Stomach (tissue), 9 donors: ENCODE data around the gene BRWD1. TPM values are rescaled to one million over a fixed set of nuclear protein-coding genes. Genes with fewer than 3 reads are reported as not detected.

Experiments
- DNase-seq, 2 donors: peaks; one replicate each; pipeline versions ENCODE4 v3.0.0 to v3.0.0-alpha.2; 2013 to 2019
- H3K27ac ChIP-seq, 5 donors: fragments of 200-600 bp in 4 of 5; sonication (generic) in 4 of 5; one replicate each; pipeline ENCODE4 v1.5.1; 2013 to 2019; ENCODE audit warnings: mild to moderate bottlenecking in 1 of 5, moderate library complexity in 1 of 5
- H3K27me3 ChIP-seq, 3 donors: fragments of 200-600 bp; sonication (generic); one replicate each; pipeline ENCODE4 v1.5.1; 2017 to 2019; ENCODE audit warnings: mixed run types in 1 of 3
- H3K36me3 ChIP-seq, 4 donors: fragments of 200-600 bp; sonication (generic); 1 replicate in 3 of 4; 2 replicates in 1 of 4; pipeline ENCODE4 v1.5.1; 2016 to 2019
- H3K4me1 ChIP-seq, 4 donors: fragments of 200-600 bp; sonication (generic); one replicate each; pipeline ENCODE4 v1.5.1; 2016 to 2019
- H3K4me3 ChIP-seq, 4 donors: fragments of 200-600 bp; sonication (generic) in 3 of 4; one replicate each; pipeline ENCODE4 v1.5.1; 2016 to 2019; ENCODE audit warnings: mild to moderate bottlenecking in 1 of 4
- H3K9me3 ChIP-seq, 4 donors: fragments of 200-600 bp; sonication (generic); one replicate each; pipeline ENCODE4 v1.5.1; 2016 to 2019
- CTCF ChIP-seq, 7 experiments: fragments of 450-650 bp in 4 of 7; fragments of 200-600 bp in 3 of 7; sonication (generic) in 3 of 7; IDR thresholded peaks; one replicate each; pipeline ENCODE4 v1.5.1; 2016 to 2019; ENCODE audit warnings: antibody characterized with exemption in 7 of 7, control low read depth in 2 of 7, mild to moderate bottlenecking in 1 of 7
- EP300 ChIP-seq: sonication (generic); formaldehyde crosslinking; IDR thresholded peaks from one replicate; pipeline ENCODE4 v1.6.1; 2017; ENCODE audit warnings: antibody characterized with exemption
- POLR2A ChIP-seq, 4 donors: fragments of 450-650 bp; IDR thresholded peaks; one replicate each; pipeline ENCODE4 v1.6.1; 2016; ENCODE audit warnings: antibody characterized with exemption in 4 of 4, control low read depth in 2 of 4, mild to moderate bottlenecking in 1 of 4, moderate library complexity in 1 of 4
- POLR2AphosphoS5 ChIP-seq, 3 donors: sonication (generic); formaldehyde crosslinking; IDR thresholded peaks; one replicate each; pipeline ENCODE4 v1.6.1; 2016; ENCODE audit warnings: antibody characterized with exemption in 3 of 3
- WGBS, 5 donors: extraction: QIAGEN DNeasy Blood & Tissue Kit in 3 of 5; methylation state at CpG; one replicate each; pipeline versions ENCODE4 v1.1.5 to v1.1.7; 2013 to 2018; 5-methylcytosine and 5-hydroxymethylcytosine counted together
- intact Hi-C: fragments of 100-400 bp; cut with DNase I; formaldehyde crosslinking; loops from one replicate; pipeline ENCODE4 v1.15.1; 2023; ENCODE audit warnings: low total_unique reads
- polyA plus RNA-seq, 3 donors: library from polyadenylated mRNA; stranded (reverse); fragments of 200-250 nt; gene quantifications; one replicate each; pipeline ENCODE4 v1.2.3, GENCODE V29; 2013
- total RNA-seq, 5 donors: library from RNA; depleted of rRNA; stranded (reverse); fragments of >200 nt; gene quantifications; one replicate each; pipeline versions ENCODE4 v1.1.0 to v1.2.3, GENCODE V29; 2014 to 2016
- donor health status: healthy with polysubstance abuse.
- donor health status: Bipolar disorder and iron deficiency.
- donor health status: healthy.

BRWD1 gene
- total and polyA plus RNA-seq, 8 donors, result 5.9 to 216 (median 56.9) TPM

DNA sequence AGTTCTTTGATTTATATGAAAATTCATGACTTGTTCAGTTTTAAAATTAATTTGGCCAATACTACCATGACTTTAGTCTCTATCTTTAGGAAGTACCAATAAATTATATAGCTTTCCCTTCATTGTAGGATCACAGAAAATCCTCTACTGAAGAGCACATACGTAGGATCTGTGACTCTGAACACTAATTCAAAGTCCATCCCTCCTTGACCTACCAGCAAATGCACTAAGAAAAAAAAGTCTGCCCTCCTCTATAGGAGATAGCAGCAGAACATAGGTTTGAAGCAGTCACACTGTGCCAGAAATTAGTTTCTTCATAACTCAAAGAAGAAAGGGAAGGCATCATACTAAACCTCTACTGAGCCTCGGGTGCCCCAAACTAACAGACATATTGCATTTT lies 16.5 kb downstream of the BRWD1 start:
- H3K36me3 ChIP-seq, result peaks cover 33 to 92% (median 88%) of the 10 kb centered on the region in 4 donors
- H3K4me1 ChIP-seq, result peaks cover 0 to 14% (median 6%) of the 10 kb centered on the region in 4 donors
- H3K4me3 ChIP-seq, result no peak overlapping the region
- no peaks in the 10 kb centered on the region for H3K27me3 ChIP-seq
- intact Hi-C loops, result no loop called here
- DNase-seq, result no peak
- no peak for TF ChIP-seq CTCF (IDR thresholded peaks at IDR 0.05)
- TF ChIP-seq POLR2AphosphoS5 (IDR thresholded peaks at IDR 0.05), result no peak
- no peak for TF ChIP-seq POLR2A (IDR thresholded peaks at IDR 0.05)
- TF ChIP-seq EP300, result no peak
- H3K27ac ChIP-seq, result no peak overlapping the region
- H3K9me3 ChIP-seq, result peaks cover 0 to 10% (median 1%) of the 10 kb centered on the region in 4 donors
- WGBS, 5 donors, result 78 to 88% (median 83%) methylated on average over 2 of the region's 2 CpGs

DNA sequence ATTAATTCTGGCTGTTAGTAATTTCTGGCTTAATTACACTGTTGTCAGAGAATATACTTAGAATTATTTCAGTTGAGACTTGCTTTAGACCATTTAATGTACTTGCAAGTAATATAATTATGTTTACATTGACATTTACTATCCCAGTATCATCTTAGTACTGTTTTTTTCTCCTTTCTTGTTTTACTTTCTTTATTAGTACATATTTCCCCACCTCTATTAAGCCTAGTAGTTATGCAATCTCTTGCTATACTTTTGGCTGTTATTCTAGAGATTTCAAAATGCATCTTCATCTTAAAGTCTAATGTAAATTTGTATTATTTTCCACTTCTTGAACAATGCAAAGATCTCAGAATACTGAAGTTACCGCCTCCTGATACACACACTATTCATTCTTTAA lies 24.4 kb downstream of the BRWD1 start:
- no peaks in the 10 kb centered on the region for H3K27me3 ChIP-seq
- no peaks in the 10 kb centered on the region for H3K4me1 ChIP-seq
- intact Hi-C loops, result no loop called here
- WGBS, 5 donors, result 95 to 100% (median 98%) methylated on average over 1 of the region's 1 CpG
- H3K27ac ChIP-seq, result no peak overlapping the region
- H3K36me3 ChIP-seq, result peaks cover 36 to 98% (median 93%) of the 10 kb centered on the region in 4 donors
- no peak overlapping the region for H3K4me3 ChIP-seq
- DNase-seq, result no peak
- no peak for TF ChIP-seq POLR2A (IDR thresholded peaks at IDR 0.05)
- TF ChIP-seq POLR2AphosphoS5 (IDR thresholded peaks at IDR 0.05), result no peak
- no peak for TF ChIP-seq CTCF (IDR thresholded peaks at IDR 0.05)
- TF ChIP-seq EP300, result no peak
- no peaks in the 10 kb centered on the region for H3K9me3 ChIP-seq

DNA sequence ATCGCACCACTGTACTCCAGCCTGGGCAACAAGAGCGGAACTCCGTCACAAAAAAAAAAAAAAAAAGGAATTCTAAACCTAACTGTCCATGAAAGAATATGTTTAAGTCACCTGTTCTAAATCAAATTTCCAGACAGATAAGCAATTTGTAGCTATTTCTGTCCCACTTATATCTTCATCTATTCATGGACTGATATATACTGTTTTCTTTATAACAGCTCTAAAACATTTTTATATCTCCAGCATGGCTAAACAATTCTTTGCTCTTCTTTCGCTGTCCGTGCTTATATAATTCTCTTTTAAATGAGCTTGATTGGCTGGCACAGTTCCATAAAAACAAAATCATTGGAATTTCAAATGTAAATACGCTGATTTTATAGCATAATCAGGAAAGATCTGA lies 30.5 kb downstream of the BRWD1 start:
- Histone ChIP-seq H3K36me3 (peaks cover 20 to 69% (median 64%) of the 10 kb centered on the region in 4 donors), H3K27ac (no peak overlapping the region), H3K9me3 (no peaks in the 10 kb centered on the region), H3K4me3 (no peak overlapping the region), H3K4me1 (no peaks in the 10 kb centered on the region), H3K27me3 (no peaks in the 10 kb centered on the region)
- intact Hi-C loops, result no loop called here
- WGBS, 5 donors, result 86 to 98% (median 96%) methylated on average over 6 of the region's 6 CpGs
- no peak for TF ChIP-seq CTCF (IDR thresholded peaks at IDR 0.05)
- TF ChIP-seq EP300, result no peak
- TF ChIP-seq POLR2AphosphoS5 (IDR thresholded peaks at IDR 0.05), result no peak
- no peak for TF ChIP-seq POLR2A (IDR thresholded peaks at IDR 0.05)
- DNase-seq, result no peak

GRCh38 chr21:39281853-39282252 lies 31.6 kb downstream of the BRWD1 start:
- WGBS, 5 donors, result 91 to 97% (median 96%) methylated on average over 6 of the region's 6 CpGs
- TF ChIP-seq CTCF (IDR thresholded peaks at IDR 0.05), result no peak
- TF ChIP-seq EP300, result no peak
- no peak for TF ChIP-seq POLR2A (IDR thresholded peaks at IDR 0.05)
- no peak for TF ChIP-seq POLR2AphosphoS5 (IDR thresholded peaks at IDR 0.05)
- Histone ChIP-seq H3K27me3 (no peaks in the 10 kb centered on the region), H3K4me1 (no peaks in the 10 kb centered on the region), H3K4me3 (no peak overlapping the region), H3K27ac (no peak overlapping the region), H3K9me3 (no peaks in the 10 kb centered on the region), H3K36me3 (peaks cover 14 to 68% (median 63%) of the 10 kb centered on the region in 4 donors)
- intact Hi-C loops, result no loop called here
- DNase-seq, result no peak
